ENCODE measurements around the gene TGM1. TPM values are rescaled to one million over a fixed set of nuclear protein-coding genes. Genes with fewer than 3 reads are reported as not detected.
A peak's percentile ranks its signal among the peaks of the same experiment; 100 is the strongest.

The TGM1 gene
- total RNA-seq, 1 donor from 2014 or later = 7.0 TPM

DNA sequence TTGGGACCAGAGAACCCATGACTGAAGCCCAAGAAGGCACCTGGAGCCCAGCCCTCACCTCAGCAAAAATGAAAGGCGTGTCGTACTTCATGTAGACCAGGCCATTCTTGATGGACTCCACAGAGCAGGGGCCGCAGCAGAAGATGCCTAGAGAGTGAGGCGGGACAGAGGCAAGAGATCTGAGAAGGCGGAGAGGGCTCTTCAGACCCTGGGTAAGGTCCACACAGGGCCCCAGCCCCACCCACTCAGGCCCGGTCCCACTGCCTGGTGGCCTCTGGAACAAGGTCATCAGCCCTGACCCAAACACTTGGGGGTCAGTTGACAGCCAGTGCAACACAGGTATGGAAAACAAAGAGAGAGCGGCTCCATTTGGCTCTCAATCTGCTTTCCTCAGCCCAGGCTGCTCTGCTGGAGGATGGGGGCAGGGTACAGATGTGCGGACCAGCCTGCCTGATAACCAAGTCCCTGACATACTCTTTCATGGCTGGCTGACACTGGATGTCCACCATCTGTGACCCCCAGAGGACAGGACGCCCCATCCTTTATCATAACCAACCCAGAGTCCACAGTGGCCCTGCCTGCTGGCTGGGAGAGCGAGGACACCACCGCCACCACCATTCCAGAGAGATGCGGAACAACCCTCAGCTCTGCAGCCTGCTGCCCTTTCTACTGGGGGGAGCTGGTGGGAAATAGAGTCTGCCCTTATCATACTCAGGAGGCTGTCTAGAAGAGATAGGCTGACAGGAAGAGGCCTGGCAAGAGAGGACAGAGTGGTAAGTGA lies 6.9 kb downstream of the TGM1 start:
- TF ChIP-seq, protein P1, sequence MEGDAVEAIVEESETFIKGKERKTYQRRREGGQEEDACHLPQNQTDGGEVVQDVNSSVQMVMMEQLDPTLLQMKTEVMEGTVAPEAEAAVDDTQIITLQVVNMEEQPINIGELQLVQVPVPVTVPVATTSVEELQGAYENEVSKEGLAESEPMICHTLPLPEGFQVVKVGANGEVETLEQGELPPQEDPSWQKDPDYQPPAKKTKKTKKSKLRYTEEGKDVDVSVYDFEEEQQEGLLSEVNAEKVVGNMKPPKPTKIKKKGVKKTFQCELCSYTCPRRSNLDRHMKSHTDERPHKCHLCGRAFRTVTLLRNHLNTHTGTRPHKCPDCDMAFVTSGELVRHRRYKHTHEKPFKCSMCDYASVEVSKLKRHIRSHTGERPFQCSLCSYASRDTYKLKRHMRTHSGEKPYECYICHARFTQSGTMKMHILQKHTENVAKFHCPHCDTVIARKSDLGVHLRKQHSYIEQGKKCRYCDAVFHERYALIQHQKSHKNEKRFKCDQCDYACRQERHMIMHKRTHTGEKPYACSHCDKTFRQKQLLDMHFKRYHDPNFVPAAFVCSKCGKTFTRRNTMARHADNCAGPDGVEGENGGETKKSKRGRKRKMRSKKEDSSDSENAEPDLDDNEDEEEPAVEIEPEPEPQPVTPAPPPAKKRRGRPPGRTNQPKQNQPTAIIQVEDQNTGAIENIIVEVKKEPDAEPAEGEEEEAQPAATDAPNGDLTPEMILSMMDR (IDR thresholded peaks at IDR 0.05; ENCODE audit: unreplicated experiment) = no peak
- no peaks in the 10 kb centered on the region for H3K27me3 Mint-ChIP-seq
- no peaks in the 10 kb centered on the region for H3K36me3 Mint-ChIP-seq (ENCODE audit: insufficient read depth)
- no peaks in the 10 kb centered on the region for H3K9me3 Mint-ChIP-seq (ENCODE audit: low read depth)
- DNase-seq (ENCODE audit: low spot score, unreplicated experiment) = no peak
- H3K4me1 Mint-ChIP-seq (ENCODE audit: low read depth) = no peaks in the 10 kb centered on the region
- H3K4me3 Mint-ChIP-seq (ENCODE audit: low read depth) = no peak overlapping the region
- H3K27ac Mint-ChIP-seq = no peak overlapping the region

DNA sequence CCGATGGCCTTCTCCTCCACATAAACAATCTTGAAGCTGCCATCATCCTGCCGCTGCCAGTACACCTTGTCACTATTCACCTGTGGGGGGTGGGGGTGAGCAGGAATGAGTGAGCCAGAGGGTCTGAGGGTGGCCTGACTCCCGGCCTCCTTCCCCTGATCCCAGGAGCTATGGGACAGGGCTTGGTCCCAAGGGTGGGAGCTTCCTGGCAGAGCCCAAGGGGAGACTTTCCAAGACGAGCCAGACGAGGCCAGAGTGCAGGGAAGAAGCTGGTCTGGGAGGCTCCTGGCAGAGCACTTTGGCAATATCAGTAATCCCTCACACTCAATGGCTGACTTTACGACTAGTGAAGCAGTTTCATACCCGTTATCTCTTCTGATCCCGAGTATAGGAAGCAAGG lies 7.5 kb downstream of the TGM1 start:
- H3K27me3 Mint-ChIP-seq = no peaks in the 10 kb centered on the region
- no peak for DNase-seq (ENCODE audit: low spot score, unreplicated experiment)
- no peak overlapping the region for H3K4me3 Mint-ChIP-seq (ENCODE audit: low read depth)
- no peaks in the 10 kb centered on the region for H3K4me1 Mint-ChIP-seq (ENCODE audit: low read depth)
- TF ChIP-seq, protein P1 (IDR thresholded peaks at IDR 0.05; ENCODE audit: unreplicated experiment) = no peak
- no peaks in the 10 kb centered on the region for H3K9me3 Mint-ChIP-seq (ENCODE audit: low read depth)
- no peaks in the 10 kb centered on the region for H3K36me3 Mint-ChIP-seq (ENCODE audit: insufficient read depth)
- H3K27ac Mint-ChIP-seq = no peak overlapping the region

DNA sequence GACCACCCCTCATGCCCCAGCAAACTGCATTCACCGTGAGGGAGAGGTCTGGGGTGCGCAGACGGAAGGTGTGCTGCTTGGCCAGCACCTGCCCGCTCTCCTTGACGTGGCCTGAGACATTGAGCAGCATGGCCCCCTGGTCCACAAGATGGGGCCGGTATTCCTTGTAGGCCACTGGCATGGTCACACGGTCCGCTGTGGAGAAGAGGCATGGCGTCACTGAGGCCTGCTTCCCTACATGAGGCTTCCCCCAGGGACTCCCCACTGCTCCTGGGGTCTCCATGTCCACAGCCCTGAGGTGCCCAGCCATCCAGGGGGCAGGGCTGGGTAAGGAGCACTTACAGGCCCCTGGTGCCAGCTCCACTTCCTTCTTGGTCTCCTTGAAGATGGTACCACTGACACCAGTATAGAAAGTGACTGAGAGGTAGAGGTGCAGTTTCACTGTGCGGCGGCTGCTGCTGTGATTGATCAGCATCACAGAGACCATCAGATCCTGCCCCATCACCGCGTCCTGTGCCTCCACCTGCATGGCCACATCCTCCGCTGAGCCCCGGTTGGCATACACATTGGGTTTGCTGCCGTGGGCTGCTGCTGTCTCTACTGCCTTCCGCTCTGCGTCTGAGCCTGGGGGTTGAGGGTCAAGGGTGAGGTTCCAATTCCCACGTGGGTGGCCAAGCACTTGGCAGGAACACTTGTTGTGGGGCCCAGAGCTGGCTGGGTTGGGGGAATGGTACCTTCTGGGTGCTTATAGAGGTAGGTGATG lies 8.2 kb downstream of the TGM1 start:
- TF ChIP-seq, protein P1 (IDR thresholded peaks at IDR 0.05; ENCODE audit: unreplicated experiment) = no peak
- H3K4me1 Mint-ChIP-seq (ENCODE audit: low read depth) = no peaks in the 10 kb centered on the region
- H3K27ac Mint-ChIP-seq = no peak overlapping the region
- H3K27me3 Mint-ChIP-seq = no peaks in the 10 kb centered on the region
- H3K4me3 Mint-ChIP-seq (ENCODE audit: low read depth) = no peak overlapping the region
- no peaks in the 10 kb centered on the region for H3K36me3 Mint-ChIP-seq (ENCODE audit: insufficient read depth)
- DNase-seq (ENCODE audit: low spot score, unreplicated experiment) = no peak
- H3K9me3 Mint-ChIP-seq (ENCODE audit: low read depth) = no peaks in the 10 kb centered on the region

GRCh38 chr14:24253936-24254335 lies 9.0 kb downstream of the TGM1 start:
- Mint-ChIP-seq H3K27me3 (no peaks in the 10 kb centered on the region), H3K9me3 (ENCODE audit: low read depth) (no peaks in the 10 kb centered on the region), H3K4me1 (ENCODE audit: low read depth) (no peaks in the 10 kb centered on the region), H3K36me3 (ENCODE audit: insufficient read depth) (no peaks in the 10 kb centered on the region), H3K27ac (no peak overlapping the region), H3K4me3 (ENCODE audit: low read depth) (no peak overlapping the region)
- no peak for DNase-seq (ENCODE audit: low spot score, unreplicated experiment)
- TF ChIP-seq, protein P1 (IDR thresholded peaks at IDR 0.05; ENCODE audit: unreplicated experiment) = no peak

GRCh38 chr14:24252289-24253124 lies 10.5 kb downstream of the TGM1 start:
- H3K9me3 Mint-ChIP-seq (ENCODE audit: low read depth) = no peaks in the 10 kb centered on the region
- TF ChIP-seq, protein P1 (IDR thresholded peaks at IDR 0.05; ENCODE audit: unreplicated experiment) = no peak
- H3K27me3 Mint-ChIP-seq = no peaks in the 10 kb centered on the region
- no peaks in the 10 kb centered on the region for H3K36me3 Mint-ChIP-seq (ENCODE audit: insufficient read depth)
- DNase-seq (ENCODE audit: low spot score, unreplicated experiment) = no peak
- H3K27ac Mint-ChIP-seq = peak overlapping the region; percentile 49
- H3K4me3 Mint-ChIP-seq (ENCODE audit: low read depth) = no peak overlapping the region
- no peaks in the 10 kb centered on the region for H3K4me1 Mint-ChIP-seq (ENCODE audit: low read depth)

Data from progenitor cell of endocrine pancreas (in vitro differentiated cells).